Germinal center (tissue), 1 donor: ENCODE results near the gene ADNP.

Source experiments
- DNase-seq: peaks from one replicate; pipeline ENCODE4 v3.0.0; 2012; ENCODE audit warnings: mixed read lengths, low spot score

ADNP gene

GRCh38 chr20:50872560-50873425, 58.4 kb downstream of the ADNP start:
- peak; percentile 47 for DNase-seq

- no peak for DNase-seq
These were observed 60.6 kb downstream of the ADNP start for GRCh38 chr20:50870561-50871161.

GRCh38 chr20:50868509-50869495, 62.4 kb downstream of the ADNP start:
- no peak for DNase-seq

GRCh38 chr20:50867805-50868204, 63.4 kb downstream of the ADNP start:
- no peak for DNase-seq

- no peak for DNase-seq
These were observed 64.4 kb downstream of the ADNP start for GRCh38 chr20:50866831-50867230.

- DNase-seq, result no peak
These were observed 65.1 kb downstream of the ADNP start for GRCh38 chr20:50866036-50866685.

GRCh38 chr20:50865591-50865990, 65.6 kb downstream of the ADNP start:
- no peak for DNase-seq

- DNase-seq, result no peak
These were observed 66.1 kb downstream of the ADNP start for GRCh38 chr20:50865114-50865513.

GRCh38 chr20:50862546-50862945, 68.7 kb downstream of the ADNP start:
- no peak for DNase-seq

GRCh38 chr20:50861012-50861411, 70.2 kb downstream of the ADNP start:
- no peak for DNase-seq

GRCh38 chr20:50859161-50859560, 72.1 kb downstream of the ADNP start:
- DNase-seq, result peak; percentile 53

- DNase-seq, result no peak
These were observed 72.7 kb downstream of the ADNP start for GRCh38 chr20:50858525-50858924.

GRCh38 chr20:50857348-50857747, 73.9 kb downstream of the ADNP start:
- DNase-seq, result no peak

GRCh38 chr20:50856475-50857041, 74.7 kb downstream of the ADNP start:
- no peak for DNase-seq

- no peak for DNase-seq
These were observed 75.5 kb downstream of the ADNP start for GRCh38 chr20:50855498-50856474.

- no peak for DNase-seq
These were observed 76.6 kb downstream of the ADNP start for GRCh38 chr20:50854506-50855249.

GRCh38 chr20:50852085-50852484, 79.2 kb downstream of the ADNP start:
- no peak for DNase-seq

GRCh38 chr20:50850721-50851286, 80.4 kb downstream of the ADNP start:
- DNase-seq, result no peak
